ENCODE measurements around the gene IL1A. TPM values are rescaled to one million over a fixed set of nuclear protein-coding genes. Genes with fewer than 3 reads are reported as not detected.

The IL1A gene
- total RNA-seq, 2 experiments from 2014 or later: 0.23 to 3.1 TPM

Other genes starting within 250 kb of the IL1A start
- 10 to 100 TPM; 33.7 to 54.9 TPM for gene POLR1B, start 242.0 kb downstream of the IL1A start, total RNA-seq
- gene CHCHD5, start 199.9 kb downstream of the IL1A start, total RNA-seq: 10 to 100 TPM; 25.4 to 27.8 TPM
- 100 to 1,000 TPM; 134 to 146 TPM for gene SLC20A1, start 138.6 kb downstream of the IL1A start, total RNA-seq
- not detected for gene NT5DC4, start 63.5 kb downstream of the IL1A start, total RNA-seq
- gene CKAP2L, start 19.9 kb downstream of the IL1A start, total RNA-seq: 10 to 100 TPM; 62.2 to 68.8 TPM
- under 1 TPM in 1 of 2 experiments, not detected in 1; 0.14 TPM for gene IL1B, start 52.3 kb upstream of the IL1A start, total RNA-seq
- gene IL37, start 126.7 kb upstream of the IL1A start, total RNA-seq: not detected
- gene IL36G, start 193.5 kb upstream of the IL1A start, total RNA-seq: not detected
- gene IL36A, start 221.0 kb upstream of the IL1A start, total RNA-seq: under 1 TPM in 1 of 2 experiments, not detected in 1; 0.42 TPM

Measured in activated CD8-positive, alpha-beta memory T cell treated with anti-CD3 and anti-CD28 coated beads, Interleukin-2, amount 10 ng/mL, durations not matched to agents 7 days and 5 days (primary cell).